Astrocyte (in vitro differentiated cells and primary cell): ENCODE measurements around the gene DRC7. TPM values are rescaled to one million over a fixed set of nuclear protein-coding genes. Genes with fewer than 3 reads are reported as not detected.

Experiments
- DNase-seq: peaks from one replicate; pipeline ENCODE4 v3.0.0-alpha.2; 2010; ENCODE audit warnings: low read depth
- FAIRE-seq: peaks from 2 replicates; lab custom pipeline; 2011; peaks lifted over from hg19 to GRCh38; lab: Jason Lieb, UNC
- H2AFZ ChIP-seq: 2 replicates; pipeline ENCODE4 v1.6.0; 2012; ENCODE audit warnings: low read depth, low read length, inconsistent platforms
- H3K27ac ChIP-seq: 2 replicates; pipeline ENCODE4 v1.5.1; 2011; ENCODE audit warnings: low read depth, low read length, inconsistent platforms
- H3K27me3 ChIP-seq: 2 replicates; pipeline ENCODE4 v1.6.0; 2011; ENCODE audit warnings: low read length, inconsistent platforms; ENCODE audit not compliant: insufficient read depth
- H3K36me3 ChIP-seq: 2 replicates; pipeline ENCODE4 v1.5.1; 2011; ENCODE audit warnings: low read length, inconsistent platforms; ENCODE audit not compliant: insufficient read depth
- H3K4me1 ChIP-seq: 2 replicates; pipeline ENCODE4 v1.5.1; 2011; ENCODE audit warnings: low read length, inconsistent platforms; ENCODE audit not compliant: insufficient read depth
- H3K4me2 ChIP-seq: 2 replicates; pipeline ENCODE4 v1.6.0; 2012; ENCODE audit warnings: low read length, inconsistent platforms
- H3K4me3 ChIP-seq: 2 replicates; pipeline ENCODE4 v1.5.1; 2011; ENCODE audit warnings: low read depth, mild to moderate bottlenecking, low read length, inconsistent platforms; ENCODE audit not compliant: insufficient read depth
- H3K79me2 ChIP-seq: 2 replicates; pipeline ENCODE4 v1.6.0; 2012; ENCODE audit warnings: mild to moderate bottlenecking, low read length, inconsistent platforms; ENCODE audit not compliant: insufficient read depth
- H3K9ac ChIP-seq: 2 replicates; pipeline ENCODE4 v1.6.0; 2012; ENCODE audit warnings: mild to moderate bottlenecking, low read length, inconsistent platforms
- H3K9me3 ChIP-seq: 2 replicates; pipeline ENCODE4 v1.5.1; 2012; ENCODE audit warnings: low read depth, mild to moderate bottlenecking, low read length, inconsistent platforms; ENCODE audit not compliant: insufficient read depth
- H4K20me1 ChIP-seq: 2 replicates; pipeline ENCODE4 v1.6.0; 2012; ENCODE audit warnings: low read length, inconsistent platforms; ENCODE audit not compliant: insufficient read depth
- H3K27ac Mint-ChIP-seq: one replicate; pipeline ENCODE4 v1.8.0; 2021; ENCODE audit warnings: mild to moderate bottlenecking, mixed read lengths; ENCODE audit not compliant: unreplicated experiment
- H3K27me3 Mint-ChIP-seq: one replicate; pipeline ENCODE4 v1.8.0; 2021; ENCODE audit warnings: low read depth, mixed read lengths; ENCODE audit not compliant: unreplicated experiment
- H3K36me3 Mint-ChIP-seq: one replicate; pipeline ENCODE4 v1.8.0; 2021; ENCODE audit warnings: low read depth, mixed read lengths; ENCODE audit not compliant: unreplicated experiment
- H3K4me1 Mint-ChIP-seq: one replicate; pipeline ENCODE4 v1.8.0; 2021; ENCODE audit warnings: low read depth, mixed read lengths; ENCODE audit not compliant: unreplicated experiment
- H3K4me3 Mint-ChIP-seq: one replicate; pipeline ENCODE4 v1.8.0; 2021; ENCODE audit warnings: mild to moderate bottlenecking, moderate library complexity, mixed read lengths; ENCODE audit not compliant: unreplicated experiment
- H3K9me3 Mint-ChIP-seq: one replicate; pipeline ENCODE4 v1.8.0; 2021; ENCODE audit warnings: mild to moderate bottlenecking, mixed read lengths; ENCODE audit not compliant: unreplicated experiment
- CTCF ChIP-seq: IDR thresholded peaks from 2 replicates; pipeline ENCODE4 v1.5.1; 2011; ENCODE audit warnings: low read depth, mild to moderate bottlenecking, inconsistent platforms, low read length, moderate library complexity; ENCODE audit not compliant: insufficient read depth
- EZH2 ChIP-seq: IDR thresholded peaks from 2 replicates; pipeline ENCODE4 v1.6.1; 2012; ENCODE audit warnings: mild to moderate bottlenecking, low read length, inconsistent platforms; ENCODE audit not compliant: insufficient read depth
- total RNA-seq: library from RNA; stranded (reverse); gene quantifications from 2 replicates; pipeline ENCODE4 v1.2.1, GENCODE V29; 2021

The DRC7 gene
- total RNA-seq, 1 donor from 2014 or later, result not detected

- Mint-ChIP-seq H3K4me3 (no peak overlapping the region), H3K36me3 (no peaks in the 10 kb centered on the region), H3K9me3 (no peaks in the 10 kb centered on the region), H3K27ac (no peak overlapping the region), H3K27me3 (peaks cover 17% of the 10 kb centered on the region), H3K4me1 (no peaks in the 10 kb centered on the region)
- Histone ChIP-seq H3K79me2 (no peaks in the 10 kb centered on the region), H4K20me1 (no peaks in the 10 kb centered on the region), H3K9me3 (no peaks in the 10 kb centered on the region), H3K4me2 (no peak overlapping the region), H3K4me1 (no peaks in the 10 kb centered on the region), H3K4me3 (no peak overlapping the region), H3K36me3 (no peaks in the 10 kb centered on the region), H2AFZ (no peak overlapping the region), H3K9ac (no peak overlapping the region), H3K27me3 (no peaks in the 10 kb centered on the region), H3K27ac (no peak overlapping the region)
- DNase-seq (no peak), FAIRE-seq (no peak)
- no peak for TF ChIP-seq EZH2
- TF ChIP-seq CTCF, result no peak
These were observed 27.5 kb downstream of the DRC7 start for GRCh38 chr16:57722210-57722499.

GRCh38 chr16:57722651-57723050, 28.0 kb downstream of the DRC7 start:
- H3K4me2 ChIP-seq, result no peak overlapping the region
- no peaks in the 10 kb centered on the region for H4K20me1 ChIP-seq
- H3K36me3 ChIP-seq, result no peaks in the 10 kb centered on the region
- H3K27me3 Mint-ChIP-seq, result peaks cover 17% of the 10 kb centered on the region
- H3K27ac ChIP-seq, result no peak overlapping the region
- H3K4me3 Mint-ChIP-seq, result no peak overlapping the region
- DNase-seq, result no peak
- no peak overlapping the region for H3K9ac ChIP-seq
- no peaks in the 10 kb centered on the region for H3K4me1 Mint-ChIP-seq
- H2AFZ ChIP-seq, result no peak overlapping the region
- no peaks in the 10 kb centered on the region for H3K4me1 ChIP-seq
- no peak for FAIRE-seq
- TF ChIP-seq CTCF (no peak), EZH2 (no peak)
- no peaks in the 10 kb centered on the region for H3K79me2 ChIP-seq
- H3K27me3 ChIP-seq, result no peaks in the 10 kb centered on the region
- H3K36me3 Mint-ChIP-seq, result no peaks in the 10 kb centered on the region
- no peaks in the 10 kb centered on the region for H3K9me3 Mint-ChIP-seq
- H3K9me3 ChIP-seq, result no peaks in the 10 kb centered on the region
- no peak overlapping the region for H3K4me3 ChIP-seq
- no peak overlapping the region for H3K27ac Mint-ChIP-seq

- H3K9me3 ChIP-seq, result no peaks in the 10 kb centered on the region
- no peaks in the 10 kb centered on the region for H3K36me3 ChIP-seq
- no peaks in the 10 kb centered on the region for H3K79me2 ChIP-seq
- H3K4me2 ChIP-seq, result no peak overlapping the region
- Mint-ChIP-seq H3K4me3 (no peak overlapping the region), H3K36me3 (no peaks in the 10 kb centered on the region), H3K4me1 (no peaks in the 10 kb centered on the region), H3K27me3 (peaks cover 14% of the 10 kb centered on the region), H3K9me3 (no peaks in the 10 kb centered on the region), H3K27ac (no peak overlapping the region)
- H2AFZ ChIP-seq, result no peak overlapping the region
- H3K27me3 ChIP-seq, result no peaks in the 10 kb centered on the region
- FAIRE-seq (no peak), DNase-seq (no peak)
- no peak overlapping the region for H3K27ac ChIP-seq
- no peak overlapping the region for H3K9ac ChIP-seq
- H4K20me1 ChIP-seq, result no peaks in the 10 kb centered on the region
- no peak for TF ChIP-seq CTCF
- TF ChIP-seq EZH2, result no peak
- H3K4me1 ChIP-seq, result no peaks in the 10 kb centered on the region
- H3K4me3 ChIP-seq, result no peak overlapping the region
These were observed 28.6 kb downstream of the DRC7 start for GRCh38 chr16:57723170-57723569.
